ENCODE results near the gene ELK4.
"Not testable (repeated sequence)": the region's sequence is repeated elsewhere in the genome, so short reads cannot be mapped to it uniquely, and the experiment has no call there.

Gene ELK4

DNA sequence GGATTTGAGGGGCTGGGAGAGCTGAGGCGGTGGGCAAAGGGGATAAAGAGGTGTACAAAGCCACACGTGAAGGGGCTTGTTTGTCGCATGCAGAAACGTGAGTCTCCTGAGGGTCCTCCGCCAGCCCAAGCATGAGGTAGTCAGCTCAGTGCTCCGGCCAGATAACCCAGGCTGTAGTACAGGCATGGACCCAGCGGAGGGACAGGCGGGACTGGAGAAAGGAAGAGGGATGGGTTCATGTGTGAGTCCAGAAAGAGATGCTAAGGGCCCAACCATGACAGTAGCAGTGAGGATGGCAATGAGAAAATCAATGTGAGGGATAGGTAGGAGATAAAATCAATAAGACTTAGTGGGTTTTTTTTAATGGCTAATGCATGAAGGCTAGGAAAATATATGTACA lies 13.7 kb upstream of the ELK4 start:
- TF ChIP-seq, protein P1, sequence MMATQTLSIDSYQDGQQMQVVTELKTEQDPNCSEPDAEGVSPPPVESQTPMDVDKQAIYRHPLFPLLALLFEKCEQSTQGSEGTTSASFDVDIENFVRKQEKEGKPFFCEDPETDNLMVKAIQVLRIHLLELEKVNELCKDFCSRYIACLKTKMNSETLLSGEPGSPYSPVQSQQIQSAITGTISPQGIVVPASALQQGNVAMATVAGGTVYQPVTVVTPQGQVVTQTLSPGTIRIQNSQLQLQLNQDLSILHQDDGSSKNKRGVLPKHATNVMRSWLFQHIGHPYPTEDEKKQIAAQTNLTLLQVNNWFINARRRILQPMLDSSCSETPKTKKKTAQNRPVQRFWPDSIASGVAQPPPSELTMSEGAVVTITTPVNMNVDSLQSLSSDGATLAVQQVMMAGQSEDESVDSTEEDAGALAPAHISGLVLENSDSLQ (IDR thresholded peaks at IDR 0.05): no peak
- TF ChIP-seq L3MBTL2 (conservative IDR thresholded peaks at IDR 0.05): no peak
- no peak for TF ChIP-seq HDGF (IDR thresholded peaks at IDR 0.05; ENCODE audit: borderline replicate concordance)
- TF ChIP-seq BHLHE40 (IDR thresholded peaks at IDR 0.05; ENCODE audit: borderline replicate concordance): no peak
- TF ChIP-seq SUZ12 (IDR thresholded peaks at IDR 0.05): no peak
- no peak for TF ChIP-seq NFRKB (IDR thresholded peaks at IDR 0.05)
- TF ChIP-seq ARNT (IDR thresholded peaks at IDR 0.05): no peak
- TF ChIP-seq FOXM1 (IDR thresholded peaks at IDR 0.05; ENCODE audit: borderline replicate concordance): no peak
- no peak for TF ChIP-seq FOXA1 (IDR thresholded peaks at IDR 0.05)
- TF ChIP-seq ELF4 (IDR thresholded peaks at IDR 0.05): no peak
- TF ChIP-seq TARDBP (IDR thresholded peaks at IDR 0.05): no peak
- TF ChIP-seq FOXK2 (IDR thresholded peaks at IDR 0.05): no peak
- no peak for TF ChIP-seq CTBP1 (IDR thresholded peaks at IDR 0.05; ENCODE audit: borderline replicate concordance)
- no peak for TF ChIP-seq SP1 (IDR thresholded peaks at IDR 0.05)
- no peak for TF ChIP-seq ZNF384 (IDR thresholded peaks at IDR 0.05)
- TF ChIP-seq LEF1 (IDR thresholded peaks at IDR 0.05; ENCODE audit: borderline replicate concordance): no peak
- no peak for DNase-seq (ENCODE audit: extremely low spot score)
- ChIA-PET CTCF (interaction anchor here (0.7 kb wide), 1 partner anchor 54 kb away, joined by 3 read pairs; no protein-coding TSS in a partner anchor), POLR2A (interaction anchor here (1.0 to 2.2 kb wide), 2 partner anchors 13 to 54 kb away, joined by 3 to 7 read pairs; partner anchors contain the start of gene ELK4)

DNA sequence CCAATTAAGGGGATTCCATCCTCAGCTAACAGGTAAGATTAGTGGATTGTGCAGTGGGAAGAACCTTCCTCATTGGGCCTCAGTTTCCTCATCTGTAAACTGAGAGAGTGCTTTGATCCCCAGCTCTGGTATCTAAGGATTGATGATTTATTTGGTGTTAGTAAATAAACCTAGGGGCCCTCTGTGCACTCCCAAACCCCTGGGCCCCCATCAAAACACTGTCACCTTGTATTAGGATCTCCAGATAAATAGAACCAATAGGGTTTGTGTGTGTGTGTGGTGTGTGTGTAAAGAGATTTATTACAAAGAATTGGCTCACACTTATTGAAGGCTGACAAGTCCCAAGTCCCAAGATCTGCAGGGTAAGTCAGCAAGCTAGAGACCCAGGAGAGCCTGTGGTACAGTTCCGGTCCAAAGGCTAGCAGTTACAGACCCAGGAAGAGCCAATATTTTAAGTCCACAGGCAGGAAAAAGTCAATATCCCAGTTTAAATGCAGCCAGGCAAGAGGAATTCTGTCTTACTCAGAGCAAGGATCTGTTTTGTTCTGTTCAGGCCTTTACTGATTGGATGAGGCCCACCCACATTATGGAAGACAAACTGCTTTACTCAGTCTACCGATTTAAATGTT lies 11.0 kb upstream of the ELK4 start:
- CTCF ChIA-PET: interaction anchor here (1.5 kb wide), 1 partner anchor 335 kb away, joined by 3 read pairs; no protein-coding TSS in a partner anchor
- POLR2A ChIA-PET: interaction anchor here (3.9 kb wide), 1 partner anchor 11 kb away, joined by 25 read pairs; the partner anchor contains the start of gene ELK4
- DNase-seq (ENCODE audit: extremely low spot score): no peak
- no peak for TF ChIP-seq L3MBTL2 (conservative IDR thresholded peaks at IDR 0.05)
- TF ChIP-seq SP1 (IDR thresholded peaks at IDR 0.05): no peak
- no peak for TF ChIP-seq BHLHE40 (IDR thresholded peaks at IDR 0.05; ENCODE audit: borderline replicate concordance)
- TF ChIP-seq ZNF384 (IDR thresholded peaks at IDR 0.05): no peak
- TF ChIP-seq, protein P1 (IDR thresholded peaks at IDR 0.05): no peak
- no peak for TF ChIP-seq CTBP1 (IDR thresholded peaks at IDR 0.05; ENCODE audit: borderline replicate concordance)
- TF ChIP-seq SUZ12 (IDR thresholded peaks at IDR 0.05): no peak
- TF ChIP-seq FOXA1 (IDR thresholded peaks at IDR 0.05): no peak
- no peak for TF ChIP-seq ARNT (IDR thresholded peaks at IDR 0.05)
- TF ChIP-seq FOXK2 (IDR thresholded peaks at IDR 0.05): no peak
- TF ChIP-seq HDGF (IDR thresholded peaks at IDR 0.05; ENCODE audit: borderline replicate concordance): no peak
- no peak for TF ChIP-seq TARDBP (IDR thresholded peaks at IDR 0.05)
- no peak for TF ChIP-seq ELF4 (IDR thresholded peaks at IDR 0.05)
- no peak for TF ChIP-seq FOXM1 (IDR thresholded peaks at IDR 0.05; ENCODE audit: borderline replicate concordance)
- no peak for TF ChIP-seq NFRKB (IDR thresholded peaks at IDR 0.05)
- no peak for TF ChIP-seq LEF1 (IDR thresholded peaks at IDR 0.05; ENCODE audit: borderline replicate concordance)

DNA sequence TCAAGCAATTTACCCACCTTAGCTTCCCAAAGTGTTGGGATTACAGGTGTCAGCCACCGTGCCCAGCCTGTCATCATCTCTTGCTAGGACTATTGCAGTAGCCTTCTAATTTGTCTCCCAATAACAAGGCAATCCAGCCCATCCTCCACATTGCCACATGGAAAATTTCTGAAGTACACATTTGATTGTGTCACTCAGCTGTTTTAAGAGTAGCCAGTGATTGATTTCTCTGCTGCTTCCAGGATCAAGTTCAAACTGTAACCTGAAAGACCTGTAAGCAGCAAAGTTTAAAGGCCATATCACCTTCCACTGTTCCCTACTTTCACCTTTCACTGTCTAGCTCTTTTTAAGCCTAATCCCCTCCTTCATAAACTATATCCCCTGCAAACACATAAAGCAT lies 7.8 kb upstream of the ELK4 start:
- CTCF ChIA-PET: interaction anchor here (1.1 kb wide), 1 partner anchor 20 kb away, joined by 3 read pairs; no protein-coding TSS in a partner anchor
- DNase-seq (ENCODE audit: extremely low spot score): no peak
- POLR2A ChIA-PET: interaction anchor here (3.9 kb wide), 1 partner anchor 7 kb away, joined by 25 read pairs; the partner anchor contains the start of gene ELK4
- TF ChIP-seq L3MBTL2 (conservative IDR thresholded peaks at IDR 0.05): no peak

DNA sequence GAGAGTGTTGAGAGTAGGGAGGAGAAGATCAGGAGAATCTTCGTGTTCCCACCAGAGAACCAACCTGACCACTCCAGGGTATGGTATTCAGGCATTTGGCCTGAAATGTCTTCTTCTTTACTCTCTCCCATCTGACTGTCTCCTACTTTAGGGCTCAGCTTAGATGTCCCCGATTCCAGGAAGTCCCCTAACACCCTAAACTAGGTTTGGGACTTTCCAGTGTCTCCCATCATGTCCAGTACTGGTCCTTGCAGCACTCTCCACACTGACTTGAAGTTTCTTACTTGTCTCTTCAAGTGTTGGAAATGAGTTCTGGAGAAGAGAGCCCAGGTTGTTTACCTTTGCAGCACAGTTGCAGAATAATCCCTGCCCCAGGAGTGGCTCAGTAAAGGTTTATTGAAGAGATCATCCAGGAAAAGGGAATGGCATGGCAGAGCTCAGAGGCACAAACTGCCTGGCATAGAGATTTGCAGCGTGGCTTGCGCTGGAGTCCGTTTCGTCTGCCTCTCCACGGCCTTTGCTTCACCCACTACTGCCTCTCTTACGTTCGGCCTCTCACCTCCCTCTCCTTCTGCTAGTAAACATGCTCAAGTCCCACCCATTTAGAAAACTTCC lies 6.2 kb upstream of the ELK4 start:
- TF ChIP-seq FOXA1 (IDR thresholded peaks at IDR 0.05) (no peak), NFRKB (IDR thresholded peaks at IDR 0.05) (no peak), HDGF (IDR thresholded peaks at IDR 0.05; ENCODE audit: borderline replicate concordance) (no peak), TARDBP (IDR thresholded peaks at IDR 0.05) (no peak)
- ChIA-PET CTCF (interaction anchor here (0.7 to 1.3 kb wide), 2 partner anchors 9 to 46 kb away, joined by 3 to 4 read pairs; no protein-coding TSS in a partner anchor), POLR2A (interaction anchor here (0.7 kb wide), 1 partner anchor 11 kb away, joined by 3 read pairs; no protein-coding TSS in a partner anchor)

DNA sequence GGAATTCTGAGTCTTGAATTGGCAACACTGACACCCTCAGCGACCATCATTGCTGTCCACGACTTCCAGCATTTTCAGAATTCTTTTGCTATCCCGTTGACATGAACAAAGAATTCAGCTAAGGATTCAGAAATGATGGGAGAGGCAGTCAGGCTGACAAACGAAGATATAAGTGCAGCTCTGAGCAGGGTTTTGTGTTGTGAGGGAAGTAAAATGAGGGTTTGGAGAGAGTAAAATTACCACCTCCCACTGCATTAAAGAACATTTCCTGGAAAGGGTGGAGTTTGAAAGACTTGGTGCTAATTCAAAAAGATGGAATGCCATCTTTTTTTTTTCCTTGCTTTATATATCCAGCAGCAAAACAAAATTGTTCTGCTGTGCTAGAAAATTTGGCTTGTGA lies 4.9 kb upstream of the ELK4 start:
- ChIA-PET POLR2A (no interaction called here), CTCF (interaction anchor here (0.7 to 1.3 kb wide), 2 partner anchors 21 to 45 kb away, joined by 4 read pairs; no protein-coding TSS in a partner anchor)
- no peak for DNase-seq (ENCODE audit: extremely low spot score)
- TF ChIP-seq FOXM1 (IDR thresholded peaks at IDR 0.05; ENCODE audit: borderline replicate concordance) (no peak), FOXA1 (IDR thresholded peaks at IDR 0.05) (no peak)

More for the DNA sequence above, 6.2 kb upstream of the ELK4 start:
- DNase-seq (ENCODE audit: extremely low spot score): no peak

DNA sequence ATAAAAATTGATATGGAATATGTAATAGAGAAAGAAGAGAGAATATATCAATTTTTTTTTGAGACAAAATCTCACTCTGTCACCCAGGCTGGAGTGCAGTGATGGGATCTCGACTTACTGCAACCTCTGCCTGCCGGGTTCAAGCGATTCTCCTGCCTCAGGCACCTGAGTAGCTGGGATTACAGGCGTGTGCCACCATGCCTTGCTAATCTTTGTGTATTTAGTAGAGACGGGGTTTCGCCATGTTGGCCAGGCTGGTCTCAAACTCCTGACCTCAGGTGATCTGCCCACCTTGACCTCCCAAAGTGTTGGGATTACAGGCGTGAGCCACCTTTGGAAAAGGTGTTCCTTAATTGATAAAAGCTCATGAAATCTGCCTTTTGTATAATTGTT lies 4.3 kb upstream of the ELK4 start:
- DNase-seq (ENCODE audit: extremely low spot score); POLR2A ChIA-PET: not testable (repeated sequence)
- CTCF ChIA-PET: interaction anchor here (1.2 kb wide), 1 partner anchor 23 kb away, joined by 3 read pairs; no protein-coding TSS in a partner anchor

DNA sequence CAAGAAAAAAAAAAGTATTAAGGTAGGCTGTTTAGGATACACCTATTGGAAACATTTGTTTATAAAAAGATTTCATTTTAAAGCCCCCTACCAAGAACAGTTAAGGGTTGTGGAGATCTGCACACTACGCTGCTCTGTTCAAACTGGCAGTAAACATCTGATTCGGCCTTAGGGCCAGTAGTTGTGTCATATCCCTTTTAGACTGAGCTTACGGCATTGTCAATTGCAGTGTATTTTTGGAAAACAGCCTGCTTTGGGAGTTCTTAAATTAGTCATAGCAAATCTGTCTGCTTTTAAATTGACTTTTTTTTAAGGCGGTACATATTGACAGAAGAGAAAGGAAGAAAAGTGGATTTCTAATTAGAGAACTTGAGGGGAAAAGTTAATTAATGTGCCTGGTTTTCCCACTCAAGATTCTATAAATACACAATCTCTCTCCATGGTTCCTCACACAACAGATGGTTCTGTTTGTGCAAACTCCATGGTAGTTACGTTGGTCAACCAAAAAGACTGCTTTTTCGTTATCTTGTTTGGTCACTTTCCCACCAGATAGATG lies 1.7 kb upstream of the ELK4 start:
- CTCF ChIA-PET: interaction anchor here (1.4 to 1.9 kb wide), 2 partner anchors 25 to 104 kb away, joined by 3 to 17 read pairs; no protein-coding TSS in a partner anchor
- POLR2A ChIA-PET: interaction anchor here (2.9 to 3.5 kb wide), 2 partner anchors 8 to 42 kb away, joined by 25 to 35 read pairs; no protein-coding TSS in a partner anchor
- no peak for DNase-seq (ENCODE audit: extremely low spot score)
- no peak for TF ChIP-seq LEF1 (IDR thresholded peaks at IDR 0.05; ENCODE audit: borderline replicate concordance)
- TF ChIP-seq FOXK2 (IDR thresholded peaks at IDR 0.05): no peak
- TF ChIP-seq BHLHE40 (IDR thresholded peaks at IDR 0.05; ENCODE audit: borderline replicate concordance): no peak
- TF ChIP-seq CTBP1 (IDR thresholded peaks at IDR 0.05; ENCODE audit: borderline replicate concordance): no peak
- TF ChIP-seq HDGF (IDR thresholded peaks at IDR 0.05; ENCODE audit: borderline replicate concordance): no peak
- no peak for TF ChIP-seq FOXM1 (IDR thresholded peaks at IDR 0.05; ENCODE audit: borderline replicate concordance)
- TF ChIP-seq SUZ12 (IDR thresholded peaks at IDR 0.05): no peak
- TF ChIP-seq NFRKB (IDR thresholded peaks at IDR 0.05): no peak
- TF ChIP-seq SP1 (IDR thresholded peaks at IDR 0.05): no peak
- TF ChIP-seq, protein P1 (IDR thresholded peaks at IDR 0.05): no peak
- no peak for TF ChIP-seq TARDBP (IDR thresholded peaks at IDR 0.05)
- no peak for TF ChIP-seq ELF4 (IDR thresholded peaks at IDR 0.05)
- TF ChIP-seq FOXA1 (IDR thresholded peaks at IDR 0.05): no peak
- no peak for TF ChIP-seq L3MBTL2 (conservative IDR thresholded peaks at IDR 0.05)

Data from HEK293T (cell line).